Stimulated activated CD4-positive, alpha-beta T cell treated with anti-CD3 and anti-CD28 coated beads, Interleukin-12 subunit alpha, Interleukin-12 subunit beta, amount 100 ng/mL, for 48 hours (primary cell): ENCODE data around the gene MBD1.
"Not testable (repeated sequence)": the region's sequence is repeated elsewhere in the genome, so short reads cannot be mapped to it uniquely, and the experiment has no call there.

ENCODE experiments used
- DNase-seq, 3 donors: peaks; one replicate each; pipeline ENCODE4 v3.0.0-alpha.2; 2020; ENCODE audit warnings: low read depth in 2 of 3, low spot score in 1 of 3

The MBD1 gene

DNA sequence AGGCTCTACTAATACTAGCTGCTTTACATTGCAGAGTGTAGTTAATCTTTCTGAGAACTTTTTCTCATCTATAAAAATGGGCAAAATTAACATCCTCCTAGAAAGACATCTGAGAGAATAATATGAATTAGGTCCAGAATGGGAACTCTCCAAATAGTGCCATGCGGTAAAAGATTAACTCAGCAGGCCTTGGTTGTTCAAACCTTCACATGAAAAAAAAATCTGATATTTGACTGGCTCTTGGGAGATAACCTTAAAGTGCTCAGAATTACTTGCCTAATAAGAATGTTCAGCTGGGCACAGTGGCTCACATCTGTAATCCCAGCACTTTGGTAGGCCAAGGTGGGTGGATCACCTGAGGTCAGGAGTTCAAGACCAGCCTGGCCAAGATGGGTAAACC, 11.7 kb upstream of the MBD1 start:
- DNase-seq, result no peak

DNA sequence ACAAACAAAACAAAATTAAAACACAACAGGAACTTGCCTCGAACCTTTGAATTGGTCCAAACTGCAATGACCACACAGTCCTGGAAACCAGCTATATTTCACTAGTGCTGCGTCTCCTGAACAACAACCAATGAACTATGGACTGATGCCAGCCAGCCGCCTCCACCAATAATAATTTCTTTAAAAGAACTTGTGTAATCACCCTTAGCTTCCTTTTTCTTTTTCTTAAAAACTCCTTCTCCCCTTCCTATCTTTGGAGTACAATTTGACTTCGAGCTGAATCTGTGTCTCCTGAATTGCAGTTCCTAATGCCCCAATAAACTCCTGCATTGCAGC, 7.8 kb upstream of the MBD1 start:
- DNase-seq, result no peak

DNA sequence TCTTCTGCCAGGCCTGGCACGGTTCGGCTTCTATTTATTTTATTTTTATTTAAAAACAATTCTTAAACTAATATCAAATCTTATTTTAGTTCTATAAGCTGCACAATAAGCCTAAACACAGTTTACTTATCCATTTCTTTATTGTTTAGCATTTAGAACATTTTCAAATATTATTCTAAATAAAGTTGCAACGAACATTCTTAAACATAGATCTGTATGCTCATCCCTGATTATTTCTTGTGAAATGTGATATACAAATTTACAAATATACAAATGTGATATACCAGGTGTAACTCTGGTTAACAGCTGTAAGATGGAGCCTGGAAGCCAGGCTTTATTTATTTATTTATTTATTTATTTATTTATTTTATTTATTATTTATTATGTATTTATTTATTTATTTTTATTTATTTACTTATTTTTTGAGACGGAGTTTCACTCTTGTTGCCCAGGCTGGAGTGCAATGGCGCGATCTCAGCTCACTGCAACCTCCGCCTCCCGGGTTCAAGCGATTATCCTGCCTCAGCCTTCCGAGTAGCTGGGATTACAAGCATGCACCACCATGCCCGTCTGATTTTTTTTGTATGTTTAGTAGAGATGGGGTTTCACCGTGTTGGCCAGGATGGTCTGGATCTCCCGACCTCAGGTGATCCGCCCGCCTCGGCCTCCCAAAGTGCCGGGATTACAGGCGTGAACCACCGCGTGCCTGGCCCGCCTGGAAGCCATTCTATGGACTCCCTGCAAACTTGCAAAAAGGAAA, 7.2 kb upstream of the MBD1 start:
- not testable (repeated sequence) for DNase-seq

DNA sequence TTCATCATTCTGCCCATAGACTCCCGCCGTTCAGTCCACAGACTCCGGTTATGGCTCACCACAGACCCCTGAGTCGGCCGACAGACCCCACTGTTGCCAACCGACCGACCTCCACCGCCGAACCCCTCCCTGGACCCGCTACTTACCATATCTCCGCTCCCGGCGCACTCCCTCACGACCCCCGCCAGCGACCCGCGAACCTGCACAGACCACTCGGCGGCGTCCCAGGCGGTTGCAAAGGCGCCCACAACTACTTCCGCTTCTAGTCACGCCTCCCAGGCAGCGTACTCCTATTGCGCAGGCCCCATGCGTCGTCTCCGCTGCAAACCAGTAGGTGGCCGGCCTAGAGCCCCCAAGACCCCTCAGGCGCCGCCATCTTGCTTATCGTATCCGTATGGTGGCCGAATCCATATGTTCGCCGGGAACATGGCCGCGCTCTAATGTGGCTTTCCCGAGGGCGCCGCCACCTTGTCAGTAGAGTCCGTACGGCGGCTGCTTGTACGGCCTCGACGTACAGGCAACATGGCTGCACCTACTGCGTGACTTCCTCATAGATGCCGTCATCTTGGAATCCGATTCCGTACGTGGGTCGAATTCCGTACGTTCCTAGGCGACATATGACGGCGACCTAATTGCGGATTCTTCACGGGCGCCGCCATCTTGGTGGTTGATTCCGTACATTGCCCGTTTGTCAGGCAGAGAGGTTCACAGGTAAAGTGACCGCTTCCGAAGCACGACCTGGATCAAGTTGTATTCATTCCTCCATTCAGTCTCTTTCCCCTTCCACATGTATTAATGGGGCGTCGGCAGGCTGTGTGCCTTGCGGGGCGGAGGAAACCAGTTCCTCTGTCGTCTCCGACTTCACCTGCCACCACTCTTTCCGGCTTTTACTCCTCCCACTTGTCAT, 6.4 kb upstream of the MBD1 start, which contains the start of gene CXXC1:
CXXC1 (minus strand) TSS at position 252 of the 907 bp plus-strand sequence; CDS start at position 149, 103 bp downstream.
- peak; percentile 90 to 96 (median 94) for DNase-seq

DNA sequence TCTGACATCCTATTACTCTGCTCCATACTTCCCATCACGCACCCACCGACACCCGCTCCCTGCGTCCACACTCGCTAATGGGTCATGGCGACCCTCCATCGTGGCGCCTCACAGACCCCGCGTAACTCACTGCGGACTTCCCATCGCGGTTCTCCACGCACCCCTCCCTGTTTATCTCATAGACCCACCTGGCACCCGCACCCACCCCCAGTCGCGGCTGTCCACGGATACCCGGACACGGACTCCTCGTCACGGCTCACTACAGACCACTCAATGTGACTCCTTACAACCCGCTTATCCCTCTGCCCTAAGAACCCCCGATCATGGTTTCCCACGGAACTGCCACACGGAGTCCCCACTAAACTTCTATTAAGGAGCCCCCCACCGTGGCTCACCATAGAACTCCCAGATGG, 5.7 kb upstream of the MBD1 start:
- DNase-seq, result no peak

DNA sequence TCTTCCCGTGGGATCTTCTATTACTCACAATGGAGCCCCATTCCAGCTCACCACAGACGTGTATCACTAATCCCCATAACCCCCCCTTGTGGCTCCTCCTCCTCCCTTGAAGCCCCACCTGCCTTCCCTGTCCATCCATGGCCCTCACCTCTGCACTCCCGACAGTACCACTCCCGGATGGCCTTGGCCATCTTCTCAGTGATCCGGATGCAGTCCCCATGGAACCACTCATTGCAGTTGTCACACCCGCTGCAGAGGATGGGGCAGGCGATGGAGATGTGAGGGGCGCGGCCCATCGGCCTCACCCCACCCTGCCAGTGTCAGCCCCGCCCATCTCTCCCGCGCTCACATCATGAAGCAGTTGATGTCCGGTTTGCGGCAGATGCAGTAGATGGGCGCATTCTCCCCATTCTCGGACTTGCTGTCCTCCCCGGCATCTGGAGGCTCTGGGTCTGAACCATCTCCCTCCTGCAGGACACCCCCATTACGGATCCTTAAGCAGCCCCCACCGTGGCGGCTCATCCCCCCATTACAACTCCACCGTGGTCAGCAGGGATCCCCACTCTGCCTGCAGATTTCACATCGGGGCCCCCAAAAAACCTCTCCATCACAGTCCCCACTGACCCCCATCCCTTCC, 5.2 kb upstream of the MBD1 start:
- no peak for DNase-seq

DNA sequence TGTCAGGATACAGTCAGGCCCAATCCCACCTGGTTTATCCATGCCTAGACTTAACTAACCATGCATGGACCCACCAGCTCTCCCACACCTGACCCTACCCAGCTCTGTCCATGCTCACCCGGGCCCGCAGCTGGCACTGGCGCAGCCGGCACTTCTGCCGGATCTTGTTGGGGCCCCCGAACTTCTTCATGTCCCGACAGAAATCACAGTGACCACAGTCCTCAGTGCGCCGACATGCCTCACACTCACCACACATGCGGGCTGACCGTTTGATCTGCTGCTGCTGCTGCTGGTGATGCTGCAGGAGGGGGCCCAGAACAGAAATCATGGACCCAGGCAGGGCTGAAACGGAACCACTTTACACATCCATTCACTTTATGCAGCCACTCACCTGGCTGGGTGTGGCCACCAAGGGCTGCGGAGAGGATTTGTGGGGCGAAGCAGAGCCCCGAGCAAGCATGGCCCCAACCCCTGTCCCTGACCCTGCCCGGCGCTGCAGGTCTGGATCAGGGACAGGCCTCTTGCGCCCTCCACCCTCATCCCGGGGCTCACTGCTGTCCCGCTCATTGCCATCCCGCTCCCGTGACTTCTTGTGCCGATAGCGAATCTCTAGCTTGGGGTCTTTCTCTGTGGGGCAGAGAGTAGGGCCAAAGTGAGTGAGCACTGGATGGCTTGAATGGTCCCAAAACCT, 4.5 kb upstream of the MBD1 start:
- no peak for DNase-seq

DNA sequence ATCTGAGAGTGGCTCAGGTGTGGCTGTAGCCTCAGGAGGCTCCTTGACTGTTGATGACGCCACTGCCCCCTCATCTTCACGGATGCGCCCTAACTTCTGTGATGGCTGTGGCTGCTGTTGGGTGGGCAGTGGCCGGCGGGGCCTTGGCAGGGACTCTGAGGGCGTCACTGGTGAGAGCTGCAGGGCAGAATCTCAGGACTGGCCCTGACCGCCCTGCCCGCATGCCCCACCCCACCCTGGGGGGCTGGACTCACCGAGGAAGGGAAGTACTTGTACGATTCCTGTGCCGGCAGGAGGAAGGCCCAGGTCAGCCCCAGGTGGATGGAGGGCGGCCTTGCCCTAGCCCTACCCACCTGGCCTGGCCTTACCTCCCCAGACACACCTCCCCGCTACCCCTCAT, 3.7 kb upstream of the MBD1 start:
- no peak for DNase-seq

DNA sequence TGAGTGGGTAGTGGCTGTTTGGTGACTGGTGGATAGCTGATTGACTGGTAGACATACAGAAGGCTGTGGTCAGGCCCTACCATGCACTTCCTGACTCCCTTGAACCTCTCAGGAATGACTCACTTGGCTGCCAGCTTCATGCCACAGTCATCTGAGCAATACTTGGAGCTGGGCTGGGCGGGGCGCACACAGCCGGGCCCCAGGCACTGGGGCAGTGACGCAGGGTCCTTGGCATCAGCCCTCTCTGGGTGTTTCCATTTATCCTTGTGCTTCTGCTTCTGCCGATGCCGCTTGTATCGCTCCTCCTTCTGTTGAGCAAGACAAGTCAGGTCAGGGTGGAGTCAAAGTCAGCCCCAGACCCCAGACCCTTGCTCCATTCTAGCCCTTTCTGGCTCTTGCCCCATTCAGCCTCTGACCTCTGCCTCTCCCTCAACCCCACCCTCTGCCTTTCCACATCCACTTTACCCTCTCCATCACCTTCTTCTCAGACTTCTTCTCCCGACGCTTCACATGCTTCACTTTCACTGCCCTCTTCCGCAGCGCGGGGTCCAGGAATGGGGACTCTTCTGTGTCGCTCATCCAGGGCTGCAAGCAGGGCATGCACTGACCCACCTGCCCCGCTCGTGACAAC, 3.0 kb upstream of the MBD1 start:
- no peak for DNase-seq

DNA sequence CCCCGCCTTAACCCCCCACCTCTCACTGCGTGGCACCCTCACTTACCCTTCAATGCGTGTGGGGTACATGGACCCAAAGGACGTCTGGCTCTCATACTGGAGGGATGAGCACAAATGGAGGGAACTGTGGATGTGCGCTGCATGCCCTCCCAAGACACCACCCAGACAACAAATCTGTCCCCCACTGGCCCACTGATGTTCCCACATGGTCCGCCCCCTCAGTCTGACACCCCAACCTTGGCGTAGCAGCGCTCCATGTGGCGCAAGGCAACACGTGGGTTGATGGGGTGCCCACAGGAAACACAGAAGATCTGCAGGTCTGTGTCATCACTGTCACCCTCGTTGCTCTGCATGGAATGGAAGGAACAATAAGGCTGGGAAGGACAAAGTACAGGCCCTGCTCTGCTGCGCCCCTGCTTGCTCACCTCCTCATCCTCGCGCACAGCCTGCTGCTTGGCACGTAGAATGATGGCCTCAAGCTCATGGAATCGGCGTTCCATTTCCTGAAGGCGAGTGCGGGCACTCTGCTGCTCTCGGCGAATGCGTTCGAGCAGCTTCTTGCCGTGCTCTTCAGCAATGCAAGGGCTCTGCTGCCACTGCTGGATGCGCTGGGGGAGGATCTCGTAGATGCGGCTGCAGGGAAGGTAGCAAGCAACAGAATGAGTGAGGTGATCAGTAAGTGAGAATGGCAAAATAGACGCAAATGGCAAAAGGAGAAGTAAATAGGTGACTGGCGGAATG, 2.3 kb upstream of the MBD1 start:
- DNase-seq, result no peak

DNA sequence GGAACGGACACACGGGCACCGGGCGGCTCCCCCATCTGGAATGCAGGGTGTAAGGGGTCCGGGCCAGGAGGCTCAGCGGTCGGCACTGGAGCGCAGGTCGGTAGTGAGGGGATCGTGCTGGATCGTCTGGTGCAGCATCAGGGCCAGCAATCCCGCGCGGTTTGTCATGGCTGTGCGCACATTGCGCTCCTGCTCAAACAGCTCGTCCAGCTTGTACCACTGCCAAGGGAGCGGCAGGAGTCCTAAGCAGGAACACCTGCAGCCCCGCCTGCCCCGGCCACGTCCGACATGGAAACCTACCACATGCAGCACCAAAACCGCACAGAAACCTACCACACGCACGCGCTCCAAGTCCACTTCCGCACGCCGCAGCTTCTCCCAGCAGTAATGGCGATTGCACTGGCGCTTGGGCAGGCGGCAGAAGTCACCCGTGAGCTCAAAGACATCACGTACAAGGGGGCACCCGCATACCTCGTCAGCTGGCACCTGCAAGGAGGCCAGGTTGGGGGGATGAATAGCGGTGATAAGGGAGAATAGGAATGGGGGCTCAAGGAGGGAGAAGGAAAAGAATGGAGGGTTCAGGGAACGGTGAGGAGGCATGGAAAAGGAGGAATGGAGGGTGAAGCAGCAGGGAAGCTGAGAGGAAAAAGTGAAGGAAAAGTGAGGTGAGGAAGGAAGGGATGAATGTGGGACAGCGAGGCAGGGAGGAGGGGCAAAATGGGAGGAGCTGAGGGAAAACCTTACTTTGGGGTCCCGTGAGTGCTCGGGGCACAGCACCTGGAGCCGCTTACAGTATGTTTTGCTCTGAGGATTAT, 1.4 kb upstream of the MBD1 start:
- no peak for DNase-seq

DNA sequence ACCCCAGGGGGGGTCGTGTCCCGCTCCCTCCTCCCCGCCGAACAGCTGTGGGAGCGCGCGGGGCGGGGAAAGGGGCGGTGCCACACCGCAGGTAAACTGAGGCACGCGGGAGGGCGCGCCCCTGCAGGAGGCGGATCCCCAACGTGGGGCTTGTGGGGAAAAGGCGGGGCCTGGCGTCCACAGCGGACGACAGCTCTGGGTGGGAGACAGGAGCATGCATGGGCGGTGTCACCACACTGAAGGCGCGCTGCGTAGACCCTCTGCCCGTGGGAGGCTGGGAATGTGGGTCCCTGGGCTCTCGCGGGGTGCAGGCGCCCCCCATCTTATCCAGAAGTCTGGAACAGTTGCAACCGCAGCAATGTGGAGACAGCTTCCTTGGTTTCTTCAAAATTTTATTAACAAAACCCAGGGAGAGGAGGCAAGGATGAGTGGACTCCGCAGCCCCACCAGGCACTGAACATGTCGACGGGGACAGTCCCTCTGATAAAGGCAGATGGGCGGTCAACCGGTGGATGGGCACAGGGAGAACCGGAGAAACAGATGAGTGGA, 723 bp upstream of the MBD1 start:
- DNase-seq, result no peak

DNA sequence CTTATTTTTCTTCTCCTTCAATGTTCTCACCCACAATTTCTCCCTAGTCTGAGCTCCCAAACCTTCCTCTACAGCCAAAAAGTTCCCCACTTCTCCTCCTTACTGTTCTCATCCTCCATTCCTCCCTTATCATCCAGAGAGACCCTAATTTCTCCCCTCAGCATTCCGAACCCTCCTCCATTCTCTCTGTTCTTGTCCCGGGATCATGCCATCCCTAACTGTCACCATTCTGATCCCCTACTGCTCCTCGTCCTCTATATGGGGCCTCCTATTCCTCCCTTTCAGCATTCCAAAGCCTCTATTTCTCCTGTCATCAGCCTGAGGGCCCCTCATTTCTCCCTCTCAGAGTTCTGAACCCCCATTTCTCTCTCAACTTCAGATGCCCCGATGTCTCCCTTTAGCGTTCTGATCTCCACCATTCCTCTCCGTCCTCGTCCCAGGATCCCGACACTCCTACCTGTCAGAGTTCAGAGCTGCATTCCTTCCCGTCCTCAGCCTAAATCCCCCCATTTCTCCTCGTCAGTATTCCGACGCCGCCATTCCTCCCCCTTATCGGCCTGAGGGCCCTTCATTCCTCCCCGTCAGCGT, 522 bp downstream of the MBD1 start:
- no peak for DNase-seq

DNA sequence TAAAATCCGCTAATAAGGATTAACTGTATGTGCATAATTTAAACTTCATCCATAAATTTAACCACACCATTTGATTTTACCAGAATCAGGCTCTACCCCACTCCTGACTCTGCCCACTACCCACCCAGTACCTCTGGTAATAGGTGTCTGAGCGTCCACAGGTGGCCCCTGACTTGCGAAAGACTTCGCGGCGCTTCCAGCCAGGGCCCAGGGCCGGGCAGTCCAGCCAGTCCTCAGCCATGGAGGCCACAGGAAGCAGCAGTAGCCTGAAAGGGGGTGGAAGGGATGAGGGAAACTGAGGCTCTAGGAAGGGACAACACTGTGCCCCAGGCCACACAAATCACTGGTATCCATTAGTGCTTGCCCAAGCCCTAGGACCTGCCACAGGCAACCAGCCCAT, 1.6 kb downstream of the MBD1 start:
- no peak for DNase-seq

DNA sequence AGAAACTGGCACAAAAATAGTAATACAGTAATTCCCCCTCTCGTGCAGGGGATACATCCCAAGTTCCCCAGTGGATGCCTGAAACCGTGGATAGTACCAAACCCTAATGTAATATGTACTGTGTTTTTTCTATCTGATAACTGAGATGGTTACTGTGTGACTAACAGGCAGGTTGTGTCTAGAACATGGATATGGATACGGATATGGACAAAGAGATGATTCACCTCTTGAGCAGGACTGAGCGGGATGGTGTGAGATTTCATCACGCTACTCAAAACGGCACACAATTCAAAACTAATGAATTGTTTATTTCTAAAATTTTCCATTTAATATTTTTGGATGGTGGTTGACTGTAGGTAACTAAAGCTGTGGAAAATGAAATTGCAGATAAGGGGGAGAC, 3.4 kb downstream of the MBD1 start:
- no peak for DNase-seq

DNA sequence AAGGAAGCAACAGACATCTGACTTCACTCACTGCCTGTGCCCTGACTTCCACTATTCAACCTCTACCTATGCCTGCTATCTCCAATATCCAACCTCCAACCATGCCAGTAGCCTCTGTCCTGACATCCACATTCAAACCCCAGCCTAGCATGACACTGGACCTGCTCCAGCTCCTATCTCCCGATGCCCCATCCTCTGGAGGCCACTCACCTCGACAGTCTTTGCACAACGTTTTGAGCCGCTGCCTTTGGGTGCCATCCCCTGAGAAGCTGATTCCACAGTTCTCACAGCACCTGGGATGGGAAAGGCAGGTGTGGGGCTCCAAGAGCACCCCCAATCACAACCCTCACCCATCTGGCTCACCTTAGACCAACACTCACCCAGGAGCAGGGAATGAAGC, 4.9 kb downstream of the MBD1 start:
- no peak for DNase-seq

DNA sequence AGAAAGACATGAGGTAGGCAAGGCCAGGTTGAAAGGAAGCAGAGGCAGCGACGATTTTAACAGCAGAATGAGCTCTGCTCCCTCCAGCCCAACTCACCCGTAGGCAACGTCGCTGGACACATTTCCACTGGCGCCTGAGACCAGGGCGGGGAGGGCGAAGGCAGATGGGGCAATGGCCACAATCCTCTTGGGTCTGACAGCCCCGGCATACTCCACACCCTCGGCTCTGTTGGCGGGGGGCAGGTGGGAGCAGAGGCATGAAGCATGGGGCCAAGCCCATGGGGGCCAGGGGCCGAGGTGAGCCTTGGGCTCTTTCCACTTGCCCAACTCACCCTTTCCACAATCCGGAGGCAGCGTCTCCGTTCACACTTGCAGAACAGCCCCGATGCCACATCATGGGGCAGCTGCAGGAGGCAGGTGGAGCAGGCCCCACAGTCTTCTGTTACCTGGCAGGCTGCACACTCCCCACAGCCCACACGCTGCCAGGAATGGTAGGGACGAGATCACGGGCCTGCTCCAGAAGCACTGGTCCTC, 5.8 kb downstream of the MBD1 start:
- DNase-seq, result no peak

DNA sequence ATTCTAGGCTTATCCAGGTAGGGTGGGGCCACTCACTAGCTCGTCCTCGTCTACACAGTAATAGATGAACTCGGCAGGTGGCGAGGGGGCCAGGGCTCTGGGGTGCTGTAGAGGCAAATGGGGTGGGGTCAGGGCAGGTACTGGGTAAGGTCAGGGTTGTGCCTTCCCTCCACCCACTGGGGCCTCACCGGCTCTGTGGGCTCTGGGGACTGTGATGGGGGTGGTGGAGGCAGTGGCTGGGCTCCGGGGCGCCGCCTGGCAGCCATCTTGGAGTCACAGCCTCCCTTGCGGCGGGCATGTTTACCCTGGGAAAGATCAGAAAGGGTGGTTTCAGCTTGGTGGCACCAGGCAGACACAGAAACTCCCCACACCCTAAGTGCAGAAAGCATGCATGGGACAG, 6.4 kb downstream of the MBD1 start:
- DNase-seq, result no peak
